HTERT RPE-1 (cell line): ENCODE data around the gene MYF6.
"Not testable (repeated sequence)": the region's sequence is repeated elsewhere in the genome, so short reads cannot be mapped to it uniquely, and the experiment has no call there.

Source experiments
- in situ Hi-C: fragments of 300-500 bp; cut with MboI; formaldehyde crosslinking; loops from 4 replicates; pipeline ENCODE4 v1.14.3; 2020; ENCODE audit warnings: low sequenced_read_pairs

Gene MYF6

DNA sequence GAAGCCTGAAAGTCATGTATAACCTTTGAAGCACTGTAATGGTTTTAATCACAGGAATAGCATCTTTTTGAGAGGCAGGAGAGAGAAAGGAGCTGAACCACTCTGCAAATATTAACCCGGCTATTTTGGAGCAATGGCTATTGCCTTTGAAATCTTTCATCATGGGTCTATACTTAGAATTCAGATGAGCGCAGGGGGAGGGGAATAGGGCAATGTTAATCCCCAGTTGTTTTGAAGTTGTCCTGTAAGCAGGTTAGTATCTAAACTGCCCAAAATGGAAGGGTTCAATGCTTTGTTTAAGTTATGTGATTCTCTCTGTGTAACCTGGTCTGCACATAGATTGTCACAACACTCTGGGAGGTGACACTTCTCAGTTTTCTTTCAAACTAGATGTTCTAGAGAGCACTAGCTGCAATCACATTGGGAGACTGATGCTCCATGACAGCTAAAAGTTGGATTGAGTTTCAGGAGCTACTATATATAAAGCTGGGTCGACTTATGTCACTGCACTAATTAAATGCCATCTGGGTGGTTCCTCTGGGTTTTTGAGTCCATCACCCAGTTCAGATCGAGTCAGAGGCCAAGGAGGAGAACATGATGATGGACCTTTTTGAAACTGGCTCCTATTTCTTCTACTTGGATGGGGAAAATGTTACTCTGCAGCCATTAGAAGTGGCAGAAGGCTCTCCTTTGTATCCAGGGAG, at the start of gene MYF6:
TSS of gene MYF6 (plus strand) at position 509 of the 704 bp plus-strand sequence. CDS start at position 595, 86 bp downstream.
- in situ Hi-C loops, result no loop called here

- in situ Hi-C loops, result no loop called here
Observed at GRCh38 chr12:80659512-80660063, 47.8 kb upstream of the MYF6 start.

GRCh38 chr12:80662586-80662985, 44.8 kb upstream of the MYF6 start:
- in situ Hi-C loops, result no loop called here

DNA sequence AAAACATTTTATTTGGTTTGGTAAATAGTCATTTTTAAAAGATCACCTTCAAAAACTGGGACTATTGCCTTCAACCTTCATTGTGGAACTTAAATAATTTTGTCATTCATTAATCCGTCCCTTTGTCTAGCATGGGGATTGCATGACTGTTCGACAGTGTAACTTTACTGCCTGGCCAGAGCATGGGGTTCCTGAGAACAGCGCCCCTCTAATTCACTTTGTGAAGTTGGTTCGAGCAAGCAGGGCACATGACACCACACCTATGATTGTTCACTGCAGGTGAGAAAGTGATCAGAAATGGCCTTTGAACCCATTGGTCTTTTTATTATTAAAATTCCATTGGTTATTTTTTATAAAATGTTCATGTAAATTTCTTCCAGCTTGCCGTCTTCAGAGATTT, 37.2 kb upstream of the MYF6 start:
- in situ Hi-C loops, result no loop called here

GRCh38 chr12:80676042-80676636, 31.3 kb upstream of the MYF6 start:
- in situ Hi-C loops, result not testable (repeated sequence)

GRCh38 chr12:80676856-80677255, 30.6 kb upstream of the MYF6 start:
- in situ Hi-C loops, result no loop called here

GRCh38 chr12:80677994-80678393, 29.4 kb upstream of the MYF6 start:
- in situ Hi-C loops, result no loop called here

- in situ Hi-C loops, result no loop called here
Observed at GRCh38 chr12:80679346-80680131, 27.9 kb upstream of the MYF6 start.

DNA sequence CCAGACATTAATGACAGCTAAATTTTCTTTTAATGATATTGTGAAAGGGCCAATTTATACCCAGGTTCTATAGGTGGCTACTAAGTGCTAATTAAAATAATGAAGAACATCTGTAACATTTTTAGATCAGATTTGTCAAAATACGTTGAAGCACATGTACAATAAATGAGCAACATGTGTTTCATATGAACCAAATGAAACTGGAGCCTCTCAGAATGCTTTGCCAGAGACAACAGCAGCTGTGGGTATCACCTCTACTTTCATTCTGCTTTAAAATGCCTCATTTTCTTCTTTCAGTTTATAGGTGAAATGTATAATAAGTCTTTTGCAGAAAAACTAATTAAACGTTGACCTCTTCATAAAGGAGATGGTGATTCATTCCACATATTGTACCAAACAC, 26.1 kb upstream of the MYF6 start:
- in situ Hi-C loops, result no loop called here

DNA sequence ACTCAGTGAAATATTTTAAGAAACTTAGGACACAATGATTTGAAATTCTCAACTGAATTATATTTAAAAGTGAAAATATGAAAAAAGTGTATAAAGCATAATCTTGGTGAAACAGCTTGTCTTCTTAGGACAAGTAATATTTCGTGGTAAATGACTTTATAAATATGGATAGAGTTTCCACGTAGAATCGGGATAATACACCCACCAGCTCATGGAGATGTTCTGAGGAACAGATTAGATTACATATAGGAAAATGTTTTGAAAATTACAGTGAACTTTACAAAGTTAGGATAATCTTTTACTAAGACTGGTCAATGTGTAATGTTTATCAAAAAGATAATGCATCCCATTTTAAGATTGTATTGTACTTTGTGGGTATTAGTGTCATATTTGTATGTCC, 25.6 kb upstream of the MYF6 start:
- in situ Hi-C loops, result no loop called here

GRCh38 chr12:80684077-80684495, 23.3 kb upstream of the MYF6 start:
- in situ Hi-C loops, result no loop called here

DNA sequence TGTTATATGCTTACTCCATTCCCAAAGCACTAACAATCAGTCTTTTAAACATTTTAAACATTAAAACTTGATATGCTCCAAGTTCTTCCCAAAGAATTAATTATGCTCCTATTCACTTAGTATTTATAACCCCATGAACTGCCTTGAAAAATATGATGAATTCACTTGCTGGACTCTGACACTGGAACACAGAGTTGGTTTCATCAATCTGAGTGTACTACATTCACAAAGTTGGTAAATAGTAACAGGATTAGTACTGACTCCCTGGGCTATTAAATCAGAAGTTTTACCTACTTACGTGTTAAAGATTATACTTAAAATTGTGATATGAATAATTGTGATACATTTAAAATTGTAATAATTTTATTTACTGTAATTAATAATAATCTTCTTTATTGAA, 17.3 kb upstream of the MYF6 start:
- in situ Hi-C loops, result no loop called here

DNA sequence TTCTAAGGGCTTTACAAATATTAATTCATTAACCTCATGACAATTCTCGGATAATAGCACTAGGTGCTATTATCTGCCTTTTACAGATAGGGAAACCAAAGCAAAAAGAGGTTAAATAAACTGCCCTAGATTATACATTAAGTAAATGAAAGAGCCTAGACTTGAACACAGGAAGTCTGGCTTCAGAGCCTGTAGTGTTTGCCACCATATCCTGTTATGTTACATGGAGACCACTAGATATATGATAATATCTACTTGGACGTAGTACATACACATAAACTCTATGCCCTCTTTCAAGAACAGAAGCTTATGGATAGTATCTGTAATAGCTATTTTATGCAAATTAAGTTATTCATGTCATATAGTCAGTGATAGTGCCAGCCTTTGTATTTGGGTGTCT, 16.9 kb upstream of the MYF6 start:
- in situ Hi-C loops, result no loop called here

DNA sequence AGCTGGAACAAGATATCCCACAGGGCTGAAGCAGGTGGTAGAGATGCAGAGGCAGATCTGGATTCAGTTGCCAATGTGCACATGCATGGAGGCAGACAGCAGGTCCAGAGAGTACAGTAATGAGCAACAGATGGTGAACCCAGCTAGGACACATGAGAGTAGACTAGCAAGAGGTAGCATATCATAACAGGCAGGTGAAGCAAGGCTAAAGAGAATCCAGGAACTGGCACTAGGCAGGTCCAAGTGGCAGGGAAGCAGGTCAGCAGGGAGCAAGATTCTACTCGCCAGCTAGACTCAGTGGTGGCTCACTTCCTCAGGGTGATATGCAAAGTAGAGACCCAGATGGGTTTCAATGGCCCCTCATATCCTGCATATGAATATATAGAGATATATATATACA, 15.3 kb upstream of the MYF6 start:
- in situ Hi-C loops, result no loop called here

- in situ Hi-C loops, result no loop called here
Observed at GRCh38 chr12:80697270-80697887, 10.1 kb upstream of the MYF6 start.

- in situ Hi-C loops, result no loop called here
Observed at GRCh38 chr12:80698256-80698655, 9.2 kb upstream of the MYF6 start.

DNA sequence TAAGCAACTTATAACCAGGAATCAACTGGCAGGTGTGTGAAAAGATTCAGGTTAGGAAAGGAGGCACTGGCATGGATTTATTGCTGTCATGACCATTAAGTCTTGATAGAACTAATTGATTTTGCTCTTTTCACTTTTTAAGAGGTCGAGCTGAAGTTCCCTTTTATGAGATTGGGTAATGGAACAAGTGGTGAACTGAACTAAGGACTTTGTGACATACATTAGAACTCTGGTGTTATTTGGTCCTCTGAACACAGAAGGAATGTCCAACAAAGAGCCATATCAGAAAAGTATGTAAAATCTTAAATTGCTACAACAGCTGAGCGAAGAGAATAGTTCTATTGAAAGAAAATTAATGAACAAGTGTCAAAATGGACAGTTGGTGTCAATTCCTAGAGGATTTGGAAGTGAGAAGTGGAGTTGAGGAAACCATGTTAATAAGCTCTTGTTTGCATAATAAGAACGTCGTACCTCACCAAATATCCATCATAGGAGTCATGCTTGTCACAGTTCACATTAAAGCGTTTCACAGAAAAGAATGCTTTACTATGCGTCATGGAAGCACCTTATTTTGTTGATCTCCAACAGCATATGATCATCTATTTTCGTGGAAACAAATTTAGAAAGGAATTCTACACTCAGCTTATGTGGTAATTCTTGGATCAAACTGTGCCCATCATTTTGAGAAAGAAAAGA, 8.4 kb upstream of the MYF6 start:
- in situ Hi-C loops, result no loop called here

GRCh38 chr12:80700327-80700726, 7.1 kb upstream of the MYF6 start:
- in situ Hi-C loops, result no loop called here

DNA sequence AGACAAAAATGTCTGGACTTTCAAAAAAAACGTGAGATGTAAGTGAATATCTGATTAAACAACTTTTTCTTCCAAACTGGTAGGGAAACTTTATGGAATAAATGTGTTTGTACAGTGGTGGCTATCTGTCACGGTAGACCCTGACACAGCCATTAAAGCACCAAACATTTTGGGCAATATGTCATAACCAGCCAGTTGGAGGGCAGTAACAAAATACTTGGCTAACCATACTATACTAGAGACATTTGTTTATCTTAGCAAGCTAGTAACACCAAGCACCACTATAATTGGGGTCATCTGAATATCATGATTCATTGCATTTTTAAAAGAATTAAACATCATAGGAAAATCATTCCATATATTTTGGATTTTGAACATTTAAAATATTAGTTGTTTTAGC, 6.0 kb upstream of the MYF6 start:
- in situ Hi-C loops, result no loop called here

GRCh38 chr12:80702889-80703805, 4.3 kb upstream of the MYF6 start:
- in situ Hi-C loops, result no loop called here
